ENCODE data around the gene ZNF263. TPM values are rescaled to one million over a fixed set of nuclear protein-coding genes. Genes with fewer than 3 reads are reported as not detected.
A peak's percentile ranks its signal among the peaks of the same experiment; 100 is the strongest.

ZNF263 gene
- total and polyA plus RNA-seq, 9 of the 15 experiments (the other 6 are each of a cell fraction or from before 2014, with no cell fraction given) = 4.6 to 48.3 (median 31.8) TPM

DNA sequence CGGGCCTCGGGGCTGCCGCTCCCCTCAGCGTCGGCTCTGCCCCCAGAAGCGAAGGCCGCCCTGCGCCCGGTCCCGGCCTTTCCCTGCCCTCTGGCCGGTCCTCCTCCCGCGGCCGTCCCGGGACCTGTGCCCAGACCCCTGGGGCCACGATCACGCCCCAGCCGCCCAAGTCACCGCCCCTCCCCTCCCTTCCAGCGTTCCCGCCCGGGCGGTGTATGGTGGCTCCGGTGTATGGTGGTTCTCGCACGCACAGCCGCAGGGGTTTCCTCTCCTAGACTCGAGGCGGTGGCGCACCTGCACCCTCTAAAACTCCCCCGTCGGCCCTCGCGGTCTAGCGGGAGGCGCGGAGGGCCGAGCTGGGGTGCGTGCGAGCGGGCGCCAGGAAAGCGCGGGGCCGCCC is 11.9 kb downstream of the ZNF263 start:
- Histone ChIP-seq H3K4me2 (ENCODE audit: insufficient read depth, low read length) (no peak overlapping the region), H4K20me1 (replicated peaks; ENCODE audit: control insufficient read depth, insufficient read depth, low read length) (no peaks in the 10 kb centered on the region), H3K36me3 (ENCODE audit: control insufficient read depth, insufficient read depth, low read length) (peaks cover 24% of the 10 kb centered on the region), H3K4me3 (no peak overlapping the region), H3K27ac (ENCODE audit: extremely low read depth, low read depth, low read length) (no peak overlapping the region), H3K9me1 (ENCODE audit: control insufficient read depth, insufficient read depth, low read length) (no peaks in the 10 kb centered on the region), H3K27me3 (ENCODE audit: control insufficient read depth in 2 of 2, insufficient read depth in 2 of 2, low read length in 2 of 2) (no peaks in the 10 kb centered on the region), H3K4me1 (replicated peaks in 1 of 2; ENCODE audit: control insufficient read depth in 2 of 2, insufficient read depth in 2 of 2, low read length in 2 of 2) (no peaks in the 10 kb centered on the region), H3K9me3 (replicated peaks; ENCODE audit: control insufficient read depth, insufficient read depth, low read depth, low read length) (peaks cover 22% of the 10 kb centered on the region), H2AFZ (ENCODE audit: low read depth, low read length) (no peak overlapping the region), H3K79me2 (ENCODE audit: control insufficient read depth, insufficient read depth, low read length) (no peaks in the 10 kb centered on the region), H3K9ac (ENCODE audit: insufficient read depth in 1 of 2, low read depth in 2 of 2, low read length in 2 of 2) (no peak overlapping the region)
- WGBS (ENCODE audit: insufficient coverage, low coverage, missing lambda C conversion rate) = 93% methylated on average over 8 of the region's 45 CpGs
- TF ChIP-seq, protein P1, sequence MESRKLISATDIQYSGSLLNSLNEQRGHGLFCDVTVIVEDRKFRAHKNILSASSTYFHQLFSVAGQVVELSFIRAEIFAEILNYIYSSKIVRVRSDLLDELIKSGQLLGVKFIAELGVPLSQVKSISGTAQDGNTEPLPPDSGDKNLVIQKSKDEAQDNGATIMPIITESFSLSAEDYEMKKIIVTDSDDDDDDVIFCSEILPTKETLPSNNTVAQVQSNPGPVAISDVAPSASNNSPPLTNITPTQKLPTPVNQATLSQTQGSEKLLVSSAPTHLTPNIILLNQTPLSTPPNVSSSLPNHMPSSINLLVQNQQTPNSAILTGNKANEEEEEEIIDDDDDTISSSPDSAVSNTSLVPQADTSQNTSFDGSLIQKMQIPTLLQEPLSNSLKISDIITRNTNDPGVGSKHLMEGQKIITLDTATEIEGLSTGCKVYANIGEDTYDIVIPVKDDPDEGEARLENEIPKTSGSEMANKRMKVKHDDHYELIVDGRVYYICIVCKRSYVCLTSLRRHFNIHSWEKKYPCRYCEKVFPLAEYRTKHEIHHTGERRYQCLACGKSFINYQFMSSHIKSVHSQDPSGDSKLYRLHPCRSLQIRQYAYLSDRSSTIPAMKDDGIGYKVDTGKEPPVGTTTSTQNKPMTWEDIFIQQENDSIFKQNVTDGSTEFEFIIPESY (CRISPR knock-in tag; IDR thresholded peaks at IDR 0.05) = peak; percentile 60; the same call in 1 of the 2 replicates
- TF ChIP-seq ZNF354B (CRISPR knock-in tag; IDR thresholded peaks at IDR 0.05) = no peak
- in situ Hi-C loops (cut with MboI) = no loop called here
- intact Hi-C loops (cut with micrococcal nuclease) = no loop called here
- ChIA-PET CTCF (ENCODE audit: low intra/inter-chr PET ratio) (no interaction called here), POLR2A (interaction anchor here (0.5 kb wide), 1 partner anchor 96 kb away, joined by 3 read pairs; no protein-coding TSS in a partner anchor)
- ATAC-seq (no peak), DNase-seq (ENCODE audit: extremely low read depth in 1 of 4, low spot score in 3 of 4) (no peak), FAIRE-seq (no peak)
- BruUV-seq (replicated peaks) = no TSS peak

GRCh38 chr16:3295783-3296182 is 12.5 kb downstream of the ZNF263 start:
- ChIA-PET CTCF (ENCODE audit: low intra/inter-chr PET ratio) (no interaction called here), POLR2A (interaction anchor here (0.5 to 0.7 kb wide), 2 partner anchors 13 to 96 kb away, joined by 3 to 4 read pairs; no protein-coding TSS in a partner anchor)
- no peaks in the 10 kb centered on the region for H3K9me1 ChIP-seq (ENCODE audit: control insufficient read depth, insufficient read depth, low read length)
- intact Hi-C loops (cut with micrococcal nuclease) (no loop called here), in situ Hi-C loops (cut with MboI) (no loop called here)
- no peak for DNase-seq (ENCODE audit: extremely low read depth in 1 of 4, low spot score in 3 of 4)
- H3K27ac ChIP-seq (ENCODE audit: extremely low read depth, low read depth, low read length) = no peak overlapping the region
- BruUV-seq (replicated peaks) = no TSS peak
- ATAC-seq = no peak
- peaks cover 17% of the 10 kb centered on the region for H3K9me3 ChIP-seq (replicated peaks; ENCODE audit: control insufficient read depth, insufficient read depth, low read depth, low read length)
- WGBS (ENCODE audit: insufficient coverage, low coverage, missing lambda C conversion rate) = 94% methylated on average over 12 of the region's 13 CpGs
- no peak overlapping the region for H2AFZ ChIP-seq (ENCODE audit: low read depth, low read length)
- no peaks in the 10 kb centered on the region for H4K20me1 ChIP-seq (replicated peaks; ENCODE audit: control insufficient read depth, insufficient read depth, low read length)
- H3K4me1 ChIP-seq (replicated peaks in 1 of 2; ENCODE audit: control insufficient read depth in 2 of 2, insufficient read depth in 2 of 2, low read length in 2 of 2) = no peaks in the 10 kb centered on the region
- no peak overlapping the region for H3K4me2 ChIP-seq (ENCODE audit: insufficient read depth, low read length)
- no peaks in the 10 kb centered on the region for H3K27me3 ChIP-seq (ENCODE audit: control insufficient read depth in 2 of 2, insufficient read depth in 2 of 2, low read length in 2 of 2)
- FAIRE-seq = no peak
- no peak overlapping the region for H3K4me3 ChIP-seq
- H3K79me2 ChIP-seq (ENCODE audit: control insufficient read depth, insufficient read depth, low read length) = no peaks in the 10 kb centered on the region
- no peak overlapping the region for H3K9ac ChIP-seq (ENCODE audit: insufficient read depth in 1 of 2, low read depth in 2 of 2, low read length in 2 of 2)
- peaks cover 18% of the 10 kb centered on the region for H3K36me3 ChIP-seq (ENCODE audit: control insufficient read depth, insufficient read depth, low read length)
- TF ChIP-seq SOX6 (IDR thresholded peaks at IDR 0.05) (no peak), ZC3H8 (IDR thresholded peaks at IDR 0.05) (no peak), HDAC1 (IDR thresholded peaks at IDR 0.05) (no peak), TSC22D4 (tag; IDR thresholded peaks at IDR 0.05) (no peak), POU5F1 (IDR thresholded peaks at IDR 0.05; ENCODE audit: borderline replicate concordance, low read depth, low read length, partially characterized antibody) (no peak)
- TF ChIP-seq, protein P2, sequence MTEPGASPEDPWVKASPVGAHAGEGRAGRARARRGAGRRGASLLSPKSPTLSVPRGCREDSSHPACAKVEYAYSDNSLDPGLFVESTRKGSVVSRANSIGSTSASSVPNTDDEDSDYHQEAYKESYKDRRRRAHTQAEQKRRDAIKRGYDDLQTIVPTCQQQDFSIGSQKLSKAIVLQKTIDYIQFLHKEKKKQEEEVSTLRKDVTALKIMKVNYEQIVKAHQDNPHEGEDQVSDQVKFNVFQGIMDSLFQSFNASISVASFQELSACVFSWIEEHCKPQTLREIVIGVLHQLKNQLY (CRISPR knock-in tag; conservative IDR thresholded peaks at IDR 0.05) = no peak
- TF ChIP-seq, protein P3, sequence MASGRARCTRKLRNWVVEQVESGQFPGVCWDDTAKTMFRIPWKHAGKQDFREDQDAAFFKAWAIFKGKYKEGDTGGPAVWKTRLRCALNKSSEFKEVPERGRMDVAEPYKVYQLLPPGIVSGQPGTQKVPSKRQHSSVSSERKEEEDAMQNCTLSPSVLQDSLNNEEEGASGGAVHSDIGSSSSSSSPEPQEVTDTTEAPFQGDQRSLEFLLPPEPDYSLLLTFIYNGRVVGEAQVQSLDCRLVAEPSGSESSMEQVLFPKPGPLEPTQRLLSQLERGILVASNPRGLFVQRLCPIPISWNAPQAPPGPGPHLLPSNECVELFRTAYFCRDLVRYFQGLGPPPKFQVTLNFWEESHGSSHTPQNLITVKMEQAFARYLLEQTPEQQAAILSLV (tag; IDR thresholded peaks at IDR 0.05) = no peak
- TF ChIP-seq, protein P4, sequence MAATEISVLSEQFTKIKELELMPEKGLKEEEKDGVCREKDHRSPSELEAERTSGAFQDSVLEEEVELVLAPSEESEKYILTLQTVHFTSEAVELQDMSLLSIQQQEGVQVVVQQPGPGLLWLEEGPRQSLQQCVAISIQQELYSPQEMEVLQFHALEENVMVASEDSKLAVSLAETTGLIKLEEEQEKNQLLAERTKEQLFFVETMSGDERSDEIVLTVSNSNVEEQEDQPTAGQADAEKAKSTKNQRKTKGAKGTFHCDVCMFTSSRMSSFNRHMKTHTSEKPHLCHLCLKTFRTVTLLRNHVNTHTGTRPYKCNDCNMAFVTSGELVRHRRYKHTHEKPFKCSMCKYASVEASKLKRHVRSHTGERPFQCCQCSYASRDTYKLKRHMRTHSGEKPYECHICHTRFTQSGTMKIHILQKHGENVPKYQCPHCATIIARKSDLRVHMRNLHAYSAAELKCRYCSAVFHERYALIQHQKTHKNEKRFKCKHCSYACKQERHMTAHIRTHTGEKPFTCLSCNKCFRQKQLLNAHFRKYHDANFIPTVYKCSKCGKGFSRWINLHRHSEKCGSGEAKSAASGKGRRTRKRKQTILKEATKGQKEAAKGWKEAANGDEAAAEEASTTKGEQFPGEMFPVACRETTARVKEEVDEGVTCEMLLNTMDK (IDR thresholded peaks at IDR 0.05; ENCODE audit: borderline replicate concordance, insufficient read depth, low read depth, low read length, poor library complexity, severe bottlenecking) = no peak
